DND-41 (cell line): ENCODE results near the gene CHST3.

Experiments used
- ATAC-seq: fragments of 200-7000 bp; cut with Tn5 transposase; 3 replicates; pipeline ENCODE4 v1.9.1; 2021; ENCODE audit warnings: low read depth; ENCODE audit not compliant: insufficient read depth
- DNase-seq: peaks from one replicate; pipeline ENCODE4 v3.0.0-alpha.2; 2020
- H2AFZ ChIP-seq: 2 replicates; pipeline ENCODE4 v1.6.0; 2012; ENCODE audit warnings: low read depth, low read length
- H3K27ac ChIP-seq: 2 replicates; pipeline ENCODE4 v1.5.1; 2012; ENCODE audit warnings: low read length, inconsistent platforms
- H3K27me3 ChIP-seq: fragments of 200-600 bp; sonication (generic); 2 replicates; pipeline ENCODE4 v1.6.0; 2012; ENCODE audit warnings: low read length, mild to moderate bottlenecking, inconsistent platforms; ENCODE audit not compliant: insufficient read depth, poor library complexity
- H3K36me3 ChIP-seq: 2 replicates; pipeline ENCODE4 v1.5.1; 2012; ENCODE audit warnings: low read length, inconsistent platforms; ENCODE audit not compliant: insufficient read depth
- H3K4me1 ChIP-seq: 2 replicates; pipeline ENCODE4 v1.5.1; 2012; ENCODE audit warnings: mild to moderate bottlenecking, low read length; ENCODE audit not compliant: insufficient read depth
- H3K4me2 ChIP-seq: 2 replicates; pipeline ENCODE4 v1.6.0; 2012; ENCODE audit warnings: mild to moderate bottlenecking, moderate library complexity, low read length, inconsistent platforms; ENCODE audit not compliant: insufficient read depth
- H3K4me3 ChIP-seq, 2 experiments: fragments of 200-600 bp in 1 of 2; shearing (Covaris generic) in 1 of 2; 2 replicates each; pipeline ENCODE4 v1.5.1; 2012 to 2016; ENCODE audit warnings: inconsistent platforms in 2 of 2, low read length in 2 of 2, mild to moderate bottlenecking in 2 of 2, low read depth in 1 of 2, moderate library complexity in 1 of 2
- H3K79me2 ChIP-seq: 2 replicates; pipeline ENCODE4 v1.6.0; 2012; ENCODE audit warnings: low read length, inconsistent platforms; ENCODE audit not compliant: insufficient read depth
- H3K9ac ChIP-seq: 2 replicates; pipeline ENCODE4 v1.6.0; 2012; ENCODE audit warnings: low read depth, mild to moderate bottlenecking, inconsistent platforms, low read length, moderate library complexity
- H3K9me3 ChIP-seq: 2 replicates; pipeline ENCODE4 v1.5.1; 2012; ENCODE audit warnings: low read length, moderate library complexity, mild to moderate bottlenecking, inconsistent platforms; ENCODE audit not compliant: insufficient read depth, severe bottlenecking
- H4K20me1 ChIP-seq: 2 replicates; pipeline ENCODE4 v1.6.0; 2012; ENCODE audit warnings: low read length; ENCODE audit not compliant: insufficient read depth
- CTCF ChIP-seq: IDR thresholded peaks from 2 replicates; pipeline ENCODE4 v1.5.1; 2012; ENCODE audit warnings: borderline replicate concordance, low read length, moderate library complexity, mild to moderate bottlenecking; ENCODE audit not compliant: poor library complexity, severe bottlenecking; ENCODE audit errors: extremely low read depth

CHST3 gene

GRCh38 chr10:72062382-72062781, 98.2 kb downstream of the CHST3 start:
- H3K4me3 ChIP-seq, result no peak overlapping the region
- no peak for TF ChIP-seq CTCF
- no peak overlapping the region for H2AFZ ChIP-seq
- H3K27ac ChIP-seq, result no peak overlapping the region
- H3K4me2 ChIP-seq, result no peak overlapping the region
- no peaks in the 10 kb centered on the region for H3K79me2 ChIP-seq
- H4K20me1 ChIP-seq, result no peaks in the 10 kb centered on the region
- H3K9me3 ChIP-seq, result no peaks in the 10 kb centered on the region
- ATAC-seq (no peak), DNase-seq (no peak)
- H3K36me3 ChIP-seq, result no peaks in the 10 kb centered on the region
- H3K4me1 ChIP-seq, result no peaks in the 10 kb centered on the region
- no peak overlapping the region for H3K9ac ChIP-seq
- no peaks in the 10 kb centered on the region for H3K27me3 ChIP-seq
